ENCODE measurements around the gene SAMD11. TPM values are rescaled to one million over a fixed set of nuclear protein-coding genes. Genes with fewer than 3 reads are reported as not detected.

The SAMD11 gene
- polyA plus RNA-seq, 1 of the 3 experiments (the other 2 are of a cell fraction): 2.1 TPM

DNA sequence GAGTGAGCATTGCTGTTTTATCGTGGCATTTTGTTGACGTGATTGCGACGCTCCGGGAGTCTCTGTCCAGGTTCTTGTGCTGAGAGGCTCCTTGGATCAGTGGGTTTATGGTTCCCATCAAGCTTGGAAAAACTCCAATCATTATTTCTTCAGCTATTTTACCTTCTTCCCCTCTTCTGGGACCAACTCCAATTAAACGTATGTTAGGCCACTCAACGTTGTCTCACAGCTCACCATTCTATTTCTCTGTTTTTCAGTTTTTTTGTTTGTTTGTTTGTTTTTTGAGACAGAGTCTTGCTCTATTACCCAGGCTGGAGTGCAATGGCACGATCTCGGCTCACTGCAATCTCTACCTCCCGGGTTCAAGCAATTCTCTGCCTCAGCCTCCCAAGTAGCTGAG lies 68.2 kb downstream of the SAMD11 start:
- no peak for DNase-seq
- peaks cover 0 to 3% of the 10 kb centered on the region in 2 experiments; a peak in 1 of 4 replicates for H3K4me1 ChIP-seq (ENCODE audit: control insufficient read depth in 1 of 2, insufficient read depth in 2 of 2, low read depth in 1 of 2, low read length in 1 of 2)
- H3K9me3 ChIP-seq: peaks cover 4% of the 10 kb centered on the region; the same call in 1 of the 2 replicates
- 90% methylated on average over 10 of the region's 10 CpGs for WGBS (ENCODE audit: low lambda C conversion rate)
- no peak overlapping the region for H2AFZ ChIP-seq (ENCODE audit: low read depth)
- H3K4me3 ChIP-seq (ENCODE audit: low read depth in 2 of 2, low read length in 1 of 2): no peak overlapping the region
- H3K9me2 ChIP-seq: no peaks in the 10 kb centered on the region
- H3K79me2 ChIP-seq (ENCODE audit: insufficient read depth): no peaks in the 10 kb centered on the region
- ChIA-PET POLR2A (no interaction called here), CTCF (interaction anchor here (0.9 to 13.2 kb wide), 7 partner anchors 9 to 130 kb away, joined by 3 to 246 read pairs (median 6); partner anchors contain the start of gene PERM1)
- no peak overlapping the region for H3K9ac ChIP-seq
- H3K4me2 ChIP-seq: no peak overlapping the region
- H4K20me1 ChIP-seq (ENCODE audit: insufficient read depth): no peaks in the 10 kb centered on the region
- no peaks in the 10 kb centered on the region for H3F3A ChIP-seq (replicated peaks; ENCODE audit: insufficient read depth)
- TF ChIP-seq, protein P1, sequence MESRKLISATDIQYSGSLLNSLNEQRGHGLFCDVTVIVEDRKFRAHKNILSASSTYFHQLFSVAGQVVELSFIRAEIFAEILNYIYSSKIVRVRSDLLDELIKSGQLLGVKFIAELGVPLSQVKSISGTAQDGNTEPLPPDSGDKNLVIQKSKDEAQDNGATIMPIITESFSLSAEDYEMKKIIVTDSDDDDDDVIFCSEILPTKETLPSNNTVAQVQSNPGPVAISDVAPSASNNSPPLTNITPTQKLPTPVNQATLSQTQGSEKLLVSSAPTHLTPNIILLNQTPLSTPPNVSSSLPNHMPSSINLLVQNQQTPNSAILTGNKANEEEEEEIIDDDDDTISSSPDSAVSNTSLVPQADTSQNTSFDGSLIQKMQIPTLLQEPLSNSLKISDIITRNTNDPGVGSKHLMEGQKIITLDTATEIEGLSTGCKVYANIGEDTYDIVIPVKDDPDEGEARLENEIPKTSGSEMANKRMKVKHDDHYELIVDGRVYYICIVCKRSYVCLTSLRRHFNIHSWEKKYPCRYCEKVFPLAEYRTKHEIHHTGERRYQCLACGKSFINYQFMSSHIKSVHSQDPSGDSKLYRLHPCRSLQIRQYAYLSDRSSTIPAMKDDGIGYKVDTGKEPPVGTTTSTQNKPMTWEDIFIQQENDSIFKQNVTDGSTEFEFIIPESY (IDR thresholded peaks at IDR 0.05; ENCODE audit: borderline replicate concordance, low read depth): no peak
- TF ChIP-seq FOXJ3 (CRISPR knock-in tag; IDR thresholded peaks at IDR 0.05): no peak
- TF ChIP-seq FOXM1 (IDR thresholded peaks at IDR 0.05; ENCODE audit: low read depth): no peak
- no peak for TF ChIP-seq SIN3A (IDR thresholded peaks at IDR 0.05; ENCODE audit: borderline replicate concordance, low read depth, low read length)
- TF ChIP-seq, protein P2, sequence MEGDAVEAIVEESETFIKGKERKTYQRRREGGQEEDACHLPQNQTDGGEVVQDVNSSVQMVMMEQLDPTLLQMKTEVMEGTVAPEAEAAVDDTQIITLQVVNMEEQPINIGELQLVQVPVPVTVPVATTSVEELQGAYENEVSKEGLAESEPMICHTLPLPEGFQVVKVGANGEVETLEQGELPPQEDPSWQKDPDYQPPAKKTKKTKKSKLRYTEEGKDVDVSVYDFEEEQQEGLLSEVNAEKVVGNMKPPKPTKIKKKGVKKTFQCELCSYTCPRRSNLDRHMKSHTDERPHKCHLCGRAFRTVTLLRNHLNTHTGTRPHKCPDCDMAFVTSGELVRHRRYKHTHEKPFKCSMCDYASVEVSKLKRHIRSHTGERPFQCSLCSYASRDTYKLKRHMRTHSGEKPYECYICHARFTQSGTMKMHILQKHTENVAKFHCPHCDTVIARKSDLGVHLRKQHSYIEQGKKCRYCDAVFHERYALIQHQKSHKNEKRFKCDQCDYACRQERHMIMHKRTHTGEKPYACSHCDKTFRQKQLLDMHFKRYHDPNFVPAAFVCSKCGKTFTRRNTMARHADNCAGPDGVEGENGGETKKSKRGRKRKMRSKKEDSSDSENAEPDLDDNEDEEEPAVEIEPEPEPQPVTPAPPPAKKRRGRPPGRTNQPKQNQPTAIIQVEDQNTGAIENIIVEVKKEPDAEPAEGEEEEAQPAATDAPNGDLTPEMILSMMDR (IDR thresholded peaks at IDR 0.05): no peak
- TF ChIP-seq ELF1 (IDR thresholded peaks at IDR 0.05): no peak
- TF ChIP-seq, protein P3, sequence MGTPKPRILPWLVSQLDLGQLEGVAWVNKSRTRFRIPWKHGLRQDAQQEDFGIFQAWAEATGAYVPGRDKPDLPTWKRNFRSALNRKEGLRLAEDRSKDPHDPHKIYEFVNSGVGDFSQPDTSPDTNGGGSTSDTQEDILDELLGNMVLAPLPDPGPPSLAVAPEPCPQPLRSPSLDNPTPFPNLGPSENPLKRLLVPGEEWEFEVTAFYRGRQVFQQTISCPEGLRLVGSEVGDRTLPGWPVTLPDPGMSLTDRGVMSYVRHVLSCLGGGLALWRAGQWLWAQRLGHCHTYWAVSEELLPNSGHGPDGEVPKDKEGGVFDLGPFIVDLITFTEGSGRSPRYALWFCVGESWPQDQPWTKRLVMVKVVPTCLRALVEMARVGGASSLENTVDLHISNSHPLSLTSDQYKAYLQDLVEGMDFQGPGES (IDR thresholded peaks at IDR 0.05; ENCODE audit: low read depth, low read length): no peak
- H3K36me3 ChIP-seq (replicated peaks in 1 of 2; ENCODE audit: control insufficient read depth in 1 of 2, insufficient read depth in 2 of 2, low read length in 1 of 2): no peaks in the 10 kb centered on the region
- H3K27ac ChIP-seq (ENCODE audit: low read depth in 2 of 2, low read length in 1 of 2): no peak overlapping the region
- H3K27me3 ChIP-seq (ENCODE audit: insufficient read depth): peaks cover 16% of the 10 kb centered on the region; the same call in 1 of the 2 replicates

DNA sequence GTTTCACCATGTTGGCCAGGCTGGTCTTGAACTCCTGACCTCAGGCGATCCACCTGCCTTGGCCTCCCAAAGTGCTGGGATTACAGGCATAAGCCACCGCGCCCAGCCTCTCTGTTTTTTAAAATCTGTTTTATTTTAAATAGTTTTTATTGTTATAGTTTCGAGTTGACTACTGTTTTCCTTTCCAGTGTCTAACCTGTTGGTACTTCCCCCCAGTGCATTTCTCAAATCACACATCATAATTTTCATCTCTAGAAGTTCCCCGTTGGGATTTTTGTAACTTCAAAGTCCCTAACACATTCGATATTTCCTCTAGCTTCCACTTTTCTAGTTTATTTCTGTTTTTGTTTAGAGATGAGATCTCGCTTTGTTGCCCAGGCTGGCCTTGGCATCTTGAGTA lies 68.6 kb downstream of the SAMD11 start:
- CTCF ChIA-PET: interaction anchor here (0.8 to 13.2 kb wide), 8 partner anchors 9 to 129 kb away, joined by 3 to 246 read pairs (median 5); partner anchors contain the start of gene PERM1
- POLR2A ChIA-PET: no interaction called here
- H3K36me3 ChIP-seq (replicated peaks in 1 of 2; ENCODE audit: control insufficient read depth in 1 of 2, insufficient read depth in 2 of 2, low read length in 1 of 2): no peaks in the 10 kb centered on the region

More for the DNA sequence above, 68.6 kb downstream of the SAMD11 start:
- Histone ChIP-seq H3K9me3 (peaks cover 4% of the 10 kb centered on the region; the same call in 1 of the 2 replicates), H3K9me2 (no peaks in the 10 kb centered on the region), H3K27ac (ENCODE audit: low read depth in 2 of 2, low read length in 1 of 2) (no peak overlapping the region), H3K4me1 (ENCODE audit: control insufficient read depth in 1 of 2, insufficient read depth in 2 of 2, low read depth in 1 of 2, low read length in 1 of 2) (peaks cover 0 to 3% of the 10 kb centered on the region in 2 experiments; a peak in 1 of 4 replicates), H3K27me3 (ENCODE audit: insufficient read depth) (peaks cover 14% of the 10 kb centered on the region; the same call in 1 of the 2 replicates), H3F3A (replicated peaks; ENCODE audit: insufficient read depth) (no peaks in the 10 kb centered on the region), H2AFZ (ENCODE audit: low read depth) (no peak overlapping the region), H3K4me3 (ENCODE audit: low read depth in 2 of 2, low read length in 1 of 2) (no peak overlapping the region), H3K79me2 (ENCODE audit: insufficient read depth) (no peaks in the 10 kb centered on the region), H3K9ac (no peak overlapping the region), H3K4me2 (no peak overlapping the region), H4K20me1 (ENCODE audit: insufficient read depth) (no peaks in the 10 kb centered on the region)
- WGBS (ENCODE audit: low lambda C conversion rate): 73% methylated on average over 7 of the region's 7 CpGs
- no peak for DNase-seq
- TF ChIP-seq MXI1 (IDR thresholded peaks at IDR 0.05; ENCODE audit: low read depth, low read length) (no peak), GABPA (IDR thresholded peaks at IDR 0.05; ENCODE audit: low read depth) (no peak), YY1 (IDR thresholded peaks at IDR 0.05; ENCODE audit: low read depth) (no peak), RXRA (IDR thresholded peaks at IDR 0.05; ENCODE audit: borderline replicate concordance, low read depth) (no peak), CHD2 (IDR thresholded peaks at IDR 0.05; ENCODE audit: low read length, partially characterized antibody) (no peak)
